Stimulated activated CD8-positive, alpha-beta memory T cell treated with anti-CD3 and anti-CD28 coated beads, Interleukin-4, amount 100 ng/mL, for 1 hour (primary cell): ENCODE results near the gene IGSF9.
"Not testable (repeated sequence)": the region's sequence is repeated elsewhere in the genome, so short reads cannot be mapped to it uniquely, and the experiment has no call there.

Experiments
- DNase-seq, 2 donors: peaks; one replicate each; pipeline ENCODE4 v3.0.0-alpha.2; 2020; ENCODE audit warnings: low read depth in 2 of 2, low spot score in 1 of 2

The IGSF9 gene

GRCh38 chr1:159921251-159921650 is 24.2 kb downstream of the IGSF9 start:
- DNase-seq = no peak

DNA sequence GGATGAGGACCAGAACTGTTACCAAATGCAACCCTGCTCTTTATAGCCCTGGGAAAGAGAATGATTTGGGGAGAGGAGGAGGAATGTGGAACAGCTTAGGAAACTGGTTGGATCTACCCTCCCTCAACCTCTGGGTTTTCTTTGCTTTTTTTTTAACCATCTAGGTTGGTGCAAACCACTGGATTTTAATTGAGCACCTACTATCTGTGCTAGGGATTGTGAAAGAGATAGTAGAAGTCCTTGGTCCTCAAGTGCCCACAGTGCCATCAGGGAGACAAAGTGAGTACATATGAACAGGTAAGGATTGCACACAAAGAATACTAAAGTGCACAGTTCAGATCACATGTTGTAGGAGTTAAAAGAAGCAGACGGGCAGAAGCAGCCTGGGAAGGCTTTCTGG is 24.8 kb downstream of the IGSF9 start:
- DNase-seq = no peak

- DNase-seq = no peak
Measured at GRCh38 chr1:159920202-159920601, 25.2 kb downstream of the IGSF9 start.

GRCh38 chr1:159919236-159919865 is 26.1 kb downstream of the IGSF9 start:
- no peak for DNase-seq

- DNase-seq = no peak
Measured at GRCh38 chr1:159918352-159919200, 26.8 kb downstream of the IGSF9 start.

GRCh38 chr1:159917533-159918351 is 27.7 kb downstream of the IGSF9 start:
- no peak for DNase-seq

GRCh38 chr1:159916242-159917051 is 29.0 kb downstream of the IGSF9 start:
- DNase-seq = no peak

DNA sequence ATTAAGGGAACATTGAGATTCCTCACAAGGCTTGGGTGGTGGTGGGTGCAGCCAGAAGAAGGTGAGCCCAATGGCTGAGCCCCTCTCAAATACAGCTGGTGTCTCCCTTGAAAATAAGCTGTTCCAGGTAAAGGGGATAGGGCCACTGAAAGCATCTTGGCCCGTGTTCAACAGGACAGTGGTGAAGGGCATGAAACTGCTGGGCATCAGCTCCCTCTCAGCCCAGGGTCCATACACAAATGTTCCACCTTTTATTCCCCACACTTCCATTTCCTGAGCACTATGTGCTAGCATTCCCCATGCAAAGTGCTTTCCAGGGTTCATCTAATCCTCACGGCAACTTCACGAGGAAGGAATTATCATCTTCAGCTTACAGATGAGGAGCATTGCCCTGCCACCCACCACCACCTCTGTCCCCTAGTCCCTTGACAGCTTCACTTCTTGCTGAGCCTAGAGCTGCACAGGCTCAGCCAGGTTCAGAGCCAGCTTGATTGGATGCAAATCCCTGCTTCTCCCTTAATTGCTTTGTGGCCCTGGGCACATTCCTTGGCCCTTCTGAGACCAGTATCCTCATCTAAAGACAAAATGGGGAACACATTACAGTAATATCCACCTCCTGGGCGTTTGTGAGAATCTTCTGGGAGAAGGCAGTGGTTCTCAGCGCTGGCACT is 29.7 kb downstream of the IGSF9 start:
- no peak for DNase-seq

GRCh38 chr1:159914252-159915018 is 31.0 kb downstream of the IGSF9 start:
- DNase-seq = no peak

DNA sequence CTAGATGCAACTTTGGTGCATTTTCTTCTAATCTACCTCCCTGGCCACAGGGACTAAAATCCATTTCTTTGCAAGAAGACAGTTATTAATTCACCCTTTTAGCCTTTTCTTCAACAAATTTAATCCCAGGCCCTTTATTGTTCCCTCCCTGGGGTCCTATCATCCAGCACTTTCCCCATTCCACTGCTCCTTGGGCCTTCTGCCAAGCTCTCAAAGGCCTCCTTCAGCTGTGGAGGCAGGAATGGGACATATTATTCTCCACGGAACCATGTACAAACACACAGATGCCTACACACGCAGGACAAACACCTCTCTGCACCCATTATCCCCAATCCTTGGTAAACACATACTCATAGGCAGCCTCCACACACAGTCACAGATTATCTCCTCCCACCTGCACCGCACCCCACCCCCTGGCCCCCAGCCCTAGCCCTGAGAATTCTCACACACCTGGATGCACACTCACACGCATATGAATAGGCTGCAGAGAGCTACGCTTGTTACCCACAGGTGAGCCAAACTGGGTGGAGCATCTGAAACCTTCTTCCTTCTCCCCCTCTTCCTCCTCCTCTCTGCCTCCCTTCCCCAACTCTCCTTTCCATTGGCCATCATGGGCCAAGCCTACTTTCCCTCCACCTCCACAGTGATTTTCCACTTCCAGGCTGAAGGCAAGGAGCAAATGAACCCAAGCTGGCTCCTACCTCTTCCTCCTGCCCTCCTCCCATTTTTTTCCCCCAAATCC is 31.8 kb downstream of the IGSF9 start:
- no peak for DNase-seq

DNA sequence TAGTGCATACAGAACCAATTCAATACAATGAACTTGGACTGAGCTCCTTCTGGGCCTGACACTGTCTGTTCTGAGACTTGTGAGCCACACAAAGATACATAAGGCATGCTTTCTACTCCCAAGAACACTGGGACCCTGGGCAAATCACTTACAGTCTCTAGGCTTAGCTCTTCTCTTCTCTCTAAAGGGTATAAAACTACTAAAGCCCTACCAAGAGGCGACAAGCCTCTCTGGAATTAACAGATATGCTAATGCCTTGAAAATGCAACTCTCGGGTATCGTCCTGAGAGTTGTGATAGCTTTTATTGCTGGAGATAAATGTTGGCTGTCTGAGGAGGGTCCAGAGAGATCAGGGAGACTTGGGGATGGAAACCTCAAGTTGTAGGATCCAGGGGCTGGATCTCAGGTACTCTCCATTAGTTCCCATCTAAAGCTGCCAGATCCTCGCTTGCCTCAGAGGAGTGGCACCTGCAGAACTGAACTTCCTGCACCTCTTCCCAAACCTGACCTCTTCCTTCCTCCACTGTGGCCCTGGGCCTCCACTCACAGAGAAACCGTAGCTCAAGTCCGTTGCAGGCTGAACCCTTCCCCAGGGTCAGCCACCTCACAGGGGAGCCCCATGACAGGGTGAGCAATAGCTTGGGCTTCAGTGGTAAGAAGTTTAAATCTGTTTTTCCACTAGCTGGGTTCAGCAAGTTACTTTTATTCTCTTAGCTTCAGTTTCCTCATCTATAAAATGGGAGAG is 33.9 kb downstream of the IGSF9 start:
- DNase-seq = no peak

GRCh38 chr1:159908031-159908940 is 37.1 kb downstream of the IGSF9 start:
- DNase-seq = no peak

DNA sequence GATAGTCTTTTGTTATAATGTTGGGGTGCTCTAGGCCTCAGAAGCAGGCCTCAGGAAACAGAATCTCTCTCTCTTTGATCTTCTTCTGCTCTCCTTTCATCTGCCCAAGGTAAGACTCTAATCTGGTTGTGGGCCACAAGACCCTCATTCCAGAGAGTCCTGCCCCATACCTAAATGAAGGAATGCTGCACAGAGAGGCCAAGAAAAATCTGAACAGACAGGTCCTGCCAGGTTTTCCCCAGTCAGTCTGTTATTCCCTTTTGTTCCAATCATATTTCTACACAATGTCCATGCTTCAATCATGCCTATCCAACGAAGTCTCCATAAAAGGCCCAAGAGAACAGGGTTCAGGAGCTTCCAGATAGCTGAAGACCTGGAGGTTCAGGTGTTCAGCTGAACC is 38.5 kb downstream of the IGSF9 start:
- DNase-seq = no peak

DNA sequence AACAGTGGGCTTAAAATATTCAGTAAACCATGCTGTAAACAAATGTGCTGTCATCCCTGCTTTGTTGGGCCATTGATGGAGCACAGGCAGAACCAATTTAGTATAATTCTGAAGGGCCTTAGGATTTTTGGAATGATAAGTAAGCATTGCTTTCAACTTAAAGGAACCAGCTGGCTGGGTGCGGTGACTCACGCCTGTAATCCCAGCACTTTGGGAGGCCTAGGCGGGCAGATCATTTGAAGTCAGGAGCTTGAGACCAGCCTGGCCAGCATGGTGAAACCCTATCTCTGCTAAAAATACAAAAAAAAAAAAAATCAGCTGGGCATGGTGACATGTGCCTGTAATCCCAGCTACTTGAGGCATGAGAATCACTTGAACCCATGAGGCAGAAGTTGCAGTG is 41.4 kb downstream of the IGSF9 start:
- DNase-seq = not testable (repeated sequence)

- no peak for DNase-seq
Measured at GRCh38 chr1:159902541-159902940, 42.9 kb downstream of the IGSF9 start.

GRCh38 chr1:159900755-159901360 is 44.6 kb downstream of the IGSF9 start:
- DNase-seq = no peak
